ENCODE measurements around the gene STH.

- TF ChIP-seq, protein P1, sequence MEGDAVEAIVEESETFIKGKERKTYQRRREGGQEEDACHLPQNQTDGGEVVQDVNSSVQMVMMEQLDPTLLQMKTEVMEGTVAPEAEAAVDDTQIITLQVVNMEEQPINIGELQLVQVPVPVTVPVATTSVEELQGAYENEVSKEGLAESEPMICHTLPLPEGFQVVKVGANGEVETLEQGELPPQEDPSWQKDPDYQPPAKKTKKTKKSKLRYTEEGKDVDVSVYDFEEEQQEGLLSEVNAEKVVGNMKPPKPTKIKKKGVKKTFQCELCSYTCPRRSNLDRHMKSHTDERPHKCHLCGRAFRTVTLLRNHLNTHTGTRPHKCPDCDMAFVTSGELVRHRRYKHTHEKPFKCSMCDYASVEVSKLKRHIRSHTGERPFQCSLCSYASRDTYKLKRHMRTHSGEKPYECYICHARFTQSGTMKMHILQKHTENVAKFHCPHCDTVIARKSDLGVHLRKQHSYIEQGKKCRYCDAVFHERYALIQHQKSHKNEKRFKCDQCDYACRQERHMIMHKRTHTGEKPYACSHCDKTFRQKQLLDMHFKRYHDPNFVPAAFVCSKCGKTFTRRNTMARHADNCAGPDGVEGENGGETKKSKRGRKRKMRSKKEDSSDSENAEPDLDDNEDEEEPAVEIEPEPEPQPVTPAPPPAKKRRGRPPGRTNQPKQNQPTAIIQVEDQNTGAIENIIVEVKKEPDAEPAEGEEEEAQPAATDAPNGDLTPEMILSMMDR (conservative IDR thresholded peaks at IDR 0.05 in 1 of 2, IDR thresholded peaks at IDR 0.05 in 1 of 2; ENCODE audit: extremely low read depth in 1 of 2, insufficient read depth in 1 of 2, low read depth in 1 of 2, low read length in 2 of 2) = no peak
- TF ChIP-seq EZH2 (IDR thresholded peaks at IDR 0.05; ENCODE audit: borderline replicate concordance, low read length) = no peak
These were observed 35.2 kb upstream of the STH start for GRCh38 chr17:45963889-45964288.

All from mammary epithelial cell (primary cell).